Activated CD4-positive, alpha-beta T cell treated with anti-CD3 and anti-CD28 coated beads for 1 hour (primary cell): ENCODE data around the gene ZNHIT2.

Experiments
- DNase-seq: peaks from one replicate; pipeline ENCODE4 v3.0.0-alpha.2; 2020

The ZNHIT2 gene

DNA sequence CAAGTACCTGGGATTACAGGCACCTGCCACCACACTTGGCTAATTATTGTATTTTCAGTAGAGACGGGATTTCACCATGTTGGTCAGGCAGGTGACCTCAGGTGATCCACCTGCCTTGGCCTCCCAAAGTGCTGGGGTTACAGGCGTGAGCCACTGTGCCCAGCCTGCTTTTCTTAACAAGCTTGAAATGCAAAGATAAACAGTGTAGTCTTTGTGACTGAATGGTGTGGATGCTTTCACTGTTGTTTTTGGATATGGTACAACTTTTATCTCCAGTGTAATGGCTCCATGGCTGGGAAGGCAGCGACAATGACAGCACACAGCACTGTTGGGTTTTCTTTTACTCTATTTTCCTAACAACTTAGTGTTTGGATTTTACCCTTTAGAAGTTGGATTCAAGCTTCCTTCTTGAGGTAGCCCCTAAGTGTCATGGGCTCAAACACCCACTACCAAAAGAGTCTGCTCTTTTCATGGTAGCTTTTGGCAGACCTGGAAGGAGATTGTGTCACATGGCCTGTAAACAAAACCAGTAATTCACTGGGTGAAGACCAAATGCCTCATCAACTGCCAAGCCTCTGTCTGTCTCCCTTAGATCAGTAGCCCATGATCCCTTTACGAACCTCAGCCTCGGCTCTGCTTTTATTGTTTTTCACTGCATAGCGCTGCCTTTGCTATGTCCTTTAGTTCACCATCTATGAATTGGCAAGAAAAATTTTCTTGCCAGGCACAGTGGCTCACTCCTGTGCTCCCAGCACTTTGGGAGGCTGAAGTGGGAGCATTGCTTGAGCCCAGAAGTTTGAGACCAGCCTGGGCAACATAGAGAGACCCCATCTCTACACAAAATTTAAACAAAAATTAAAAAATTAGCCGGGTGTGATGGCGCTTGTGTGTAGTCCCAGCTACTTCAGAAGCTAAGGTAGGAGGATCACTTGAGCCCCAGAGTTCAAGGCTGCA lies 15.1 kb downstream of the ZNHIT2 start:
- DNase-seq, result no peak

- DNase-seq, result no peak
Measured at GRCh38 chr11:65100674-65101350, 16.7 kb downstream of the ZNHIT2 start.

DNA sequence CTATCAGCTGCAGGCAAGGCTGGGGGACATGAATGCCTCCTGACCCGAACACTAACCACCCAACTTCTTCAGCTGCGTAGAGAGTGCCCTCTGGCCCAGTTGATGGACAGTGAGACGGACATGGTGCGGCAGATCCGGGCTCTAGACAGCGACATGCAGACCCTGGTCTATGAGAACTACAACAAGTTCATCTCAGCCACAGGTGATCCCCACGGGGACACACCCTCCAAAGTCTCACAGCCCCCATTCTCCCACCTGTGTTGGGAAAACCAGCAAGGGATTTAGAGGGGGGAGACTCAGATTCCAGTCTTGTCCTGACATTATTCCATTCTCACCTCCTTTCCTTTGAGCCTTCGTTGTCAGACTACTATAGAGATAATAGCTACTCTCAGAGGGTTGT lies 20.6 kb downstream of the ZNHIT2 start:
- no peak for DNase-seq

- DNase-seq, result peak; percentile 77
Measured at GRCh38 chr11:65095974-65096806, 21.3 kb downstream of the ZNHIT2 start, which contains the start of gene VPS51. VPS51 (plus strand) TSS chr11:65096214; CDS start chr11:65096251, 37 bp downstream.

- DNase-seq, result no peak
Measured at GRCh38 chr11:65095427-65095826, 22.1 kb downstream of the ZNHIT2 start.

DNA sequence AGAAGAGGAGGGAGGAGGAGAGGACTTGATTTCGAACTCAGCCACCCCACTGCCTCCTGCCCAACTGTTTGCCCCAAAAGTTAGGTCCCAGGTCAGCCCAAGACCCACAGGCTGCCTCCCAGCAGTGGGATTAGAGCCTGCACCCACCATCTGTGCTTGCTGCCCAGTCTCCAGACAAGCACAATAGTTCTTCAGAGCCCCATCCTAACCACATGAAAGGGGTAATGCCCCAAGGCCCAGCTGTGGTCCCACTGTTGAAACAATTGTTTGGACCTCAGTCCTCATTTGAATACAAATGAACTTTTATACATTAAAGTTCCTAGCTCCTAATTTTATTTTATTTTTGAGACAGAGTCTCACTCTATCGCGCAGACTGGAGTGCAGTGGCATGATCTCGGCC lies 26.9 kb downstream of the ZNHIT2 start:
- no peak for DNase-seq

GRCh38 chr11:65089621-65090020 lies 27.9 kb downstream of the ZNHIT2 start:
- no peak for DNase-seq

- DNase-seq, result no peak
Measured at GRCh38 chr11:65087827-65088226, 29.7 kb downstream of the ZNHIT2 start.

- DNase-seq, result no peak
Measured at GRCh38 chr11:65087216-65087615, 30.3 kb downstream of the ZNHIT2 start.

- DNase-seq, result no peak
Measured at GRCh38 chr11:65086809-65087208, 30.7 kb downstream of the ZNHIT2 start.

DNA sequence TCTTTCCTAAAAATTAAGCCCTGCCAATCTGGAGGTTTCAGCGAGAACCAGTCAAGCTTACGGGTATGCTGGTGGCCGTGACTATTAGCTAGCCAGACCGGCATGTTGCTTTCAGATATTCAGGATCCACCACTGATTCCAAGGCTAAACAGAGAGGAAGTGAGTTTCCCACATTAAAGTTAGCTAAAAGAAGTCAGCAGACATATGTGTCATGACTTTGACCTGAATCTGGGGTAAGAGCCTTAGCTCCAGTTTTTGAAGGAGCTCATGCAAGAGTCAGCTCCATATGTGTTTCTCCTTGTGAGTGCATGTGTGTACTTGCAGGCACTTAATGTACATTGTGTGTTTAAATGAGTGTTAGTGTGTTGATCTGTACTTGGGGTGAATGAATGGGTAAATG lies 32.1 kb downstream of the ZNHIT2 start:
- DNase-seq, result no peak

- no peak for DNase-seq
Measured at GRCh38 chr11:65084598-65085375, 32.7 kb downstream of the ZNHIT2 start.

DNA sequence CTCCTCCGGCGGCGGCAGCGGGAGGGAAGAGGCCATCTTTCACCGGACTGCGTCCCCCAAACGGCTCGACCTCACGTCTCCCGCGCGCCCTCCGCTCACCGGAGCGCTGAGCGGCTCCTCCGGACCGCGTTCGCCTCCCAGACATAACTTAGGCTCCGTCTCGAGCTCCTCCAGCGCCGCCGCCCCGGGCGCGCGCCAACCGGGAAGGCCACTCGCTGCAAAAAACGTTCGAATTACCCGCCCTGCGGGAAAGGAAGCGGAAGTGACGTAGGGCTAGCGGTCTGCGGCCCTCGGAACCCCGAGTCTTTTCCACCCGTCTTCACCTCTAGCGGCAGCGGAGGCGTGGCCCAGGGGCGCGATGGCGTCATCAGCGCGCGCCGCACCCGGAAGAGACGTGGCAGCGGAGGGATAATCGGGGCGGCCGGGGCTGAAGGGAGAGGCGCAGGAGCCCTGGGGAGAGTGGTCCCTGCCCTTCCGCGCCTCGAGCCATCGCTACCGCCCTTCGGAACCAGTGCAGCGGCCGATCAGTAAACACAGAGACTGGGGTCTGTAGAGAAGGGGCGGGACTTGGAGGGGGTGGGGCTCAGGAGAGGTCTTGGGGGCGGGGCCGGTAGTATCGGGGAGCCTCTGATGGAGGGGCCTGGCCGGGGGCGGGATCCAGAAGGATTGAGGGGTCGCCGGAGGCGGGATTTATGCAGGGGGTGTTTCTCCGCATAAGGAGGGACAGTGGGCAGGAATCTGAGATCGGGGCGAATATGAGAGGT lies 33.5 kb downstream of the ZNHIT2 start, which contains the start of the genes CDCA5 and ZFPL1:
Gene CDCA5 (minus strand): TSS at position 207 of the 764 bp plus-strand sequence. CDS start 62 bp downstream, at position 145.
Gene ZFPL1 (plus strand): TSS at position 389 of the 764 bp plus-strand sequence. CDS start 477 bp downstream, outside the sequence.
- peak; percentile 95 for DNase-seq

DNA sequence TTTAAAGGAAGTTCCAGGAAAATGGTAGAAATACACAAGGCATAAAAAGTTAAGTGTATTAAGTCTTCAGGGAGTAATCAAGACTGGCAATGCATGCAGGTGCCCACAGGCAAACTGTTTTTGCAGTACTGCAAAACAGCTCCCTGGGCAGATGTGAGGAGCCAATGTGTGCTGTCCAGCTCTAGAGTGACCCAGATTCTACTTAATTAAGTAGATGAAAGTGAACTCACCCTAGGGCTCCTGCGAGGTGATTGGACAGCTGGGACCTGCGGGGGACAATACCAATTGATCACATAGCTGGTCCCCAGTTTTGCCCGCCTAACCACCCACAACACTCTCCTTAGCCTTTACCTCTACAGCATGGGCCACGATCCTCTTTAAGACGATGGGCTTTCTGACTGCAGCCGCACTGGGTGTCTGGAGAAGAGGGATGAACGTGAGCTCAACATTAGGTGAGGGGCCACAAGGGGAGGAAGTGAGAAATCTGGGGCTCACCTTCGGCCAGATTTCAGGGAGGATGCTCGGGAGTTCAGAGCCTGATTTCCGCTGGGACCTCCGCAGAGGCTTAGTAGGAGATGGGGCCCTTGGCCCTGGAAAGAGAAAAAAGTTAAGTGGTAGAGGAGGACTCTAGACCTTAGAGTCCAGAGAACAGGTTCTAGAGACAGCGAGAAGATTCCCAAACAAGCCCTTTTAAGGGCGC lies 34.2 kb downstream of the ZNHIT2 start:
- no peak for DNase-seq

GRCh38 chr11:65078786-65079342 lies 38.6 kb downstream of the ZNHIT2 start:
- DNase-seq, result no peak

DNA sequence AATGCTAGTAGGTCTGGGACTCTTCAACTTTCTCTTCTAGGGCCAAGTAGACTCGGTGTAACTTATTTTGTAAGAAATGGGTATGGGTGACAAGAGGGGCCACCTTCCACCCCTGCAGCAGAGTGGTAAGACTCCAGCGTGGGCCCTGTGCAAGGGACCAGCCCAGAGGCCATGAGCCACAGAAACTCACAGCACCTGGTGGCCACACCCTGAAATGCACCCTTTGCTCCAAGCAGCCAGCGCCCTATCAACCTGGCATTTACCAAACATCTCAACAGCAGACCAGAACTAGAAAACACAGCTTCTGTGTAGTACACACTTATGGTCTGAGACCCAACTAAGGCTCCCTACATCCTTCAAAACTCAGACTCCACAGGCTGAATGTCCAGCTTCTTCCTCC lies 39.4 kb downstream of the ZNHIT2 start:
- peak; percentile 61 for DNase-seq

- no peak for DNase-seq
Measured at GRCh38 chr11:65077451-65077850, 40.0 kb downstream of the ZNHIT2 start.

DNA sequence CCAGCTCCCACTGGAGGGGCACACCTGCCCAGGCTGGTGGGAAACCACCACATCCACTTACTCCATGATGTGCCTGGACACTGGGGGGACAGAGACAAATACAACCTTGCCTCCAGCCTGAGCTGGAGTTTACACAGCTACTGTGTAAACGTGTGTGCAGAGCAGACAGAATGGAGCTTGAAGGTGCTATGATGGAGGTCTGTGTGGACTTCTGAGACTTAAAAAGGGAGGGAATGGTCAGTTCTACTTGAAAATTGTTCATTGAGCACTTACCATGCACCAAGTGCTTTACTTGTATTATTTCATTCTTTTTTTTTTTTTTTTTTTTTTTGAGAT lies 44.9 kb downstream of the ZNHIT2 start:
- no peak for DNase-seq

DNA sequence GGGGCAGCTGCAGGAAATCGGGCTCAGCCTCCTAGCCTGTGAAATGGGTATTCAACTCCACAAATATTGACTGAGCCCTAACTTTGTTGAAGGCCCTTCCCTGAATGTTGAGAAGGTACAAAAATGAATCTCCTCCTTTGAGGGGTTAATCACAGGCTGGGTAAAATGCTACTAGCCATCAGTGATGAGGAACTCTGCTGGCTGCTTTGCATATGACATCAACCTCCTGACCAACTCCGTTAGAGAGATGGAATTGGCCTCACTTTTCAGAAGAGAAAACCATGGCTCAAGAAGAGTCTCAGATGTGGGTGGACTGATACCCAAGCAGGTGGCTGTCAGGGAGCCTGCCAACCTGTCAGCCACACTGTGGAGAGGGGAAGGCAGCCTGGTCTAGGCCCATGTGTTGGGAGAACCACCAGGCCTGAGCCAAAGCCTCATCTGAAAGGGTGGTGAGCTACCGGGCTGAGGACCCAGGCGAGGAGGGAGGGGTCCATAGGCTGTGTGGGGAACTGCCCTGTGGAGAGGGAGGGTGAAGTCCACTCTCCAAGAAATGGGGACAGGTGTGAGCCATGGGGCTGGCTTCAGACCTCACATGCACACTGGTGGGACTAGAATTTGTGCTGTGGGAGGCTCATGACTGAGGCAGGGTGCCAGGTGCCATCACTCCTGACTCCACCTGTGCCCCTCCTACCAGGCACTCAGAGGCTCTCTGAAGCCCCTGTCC lies 45.4 kb downstream of the ZNHIT2 start:
- DNase-seq, result no peak

- DNase-seq, result no peak
Measured at GRCh38 chr11:65069217-65069616, 48.3 kb downstream of the ZNHIT2 start.
